ENCODE results near the gene HSPA6.
"Not testable (repeated sequence)": the region's sequence is repeated elsewhere in the genome, so short reads cannot be mapped to it uniquely, and the experiment has no call there.

The HSPA6 gene

DNA sequence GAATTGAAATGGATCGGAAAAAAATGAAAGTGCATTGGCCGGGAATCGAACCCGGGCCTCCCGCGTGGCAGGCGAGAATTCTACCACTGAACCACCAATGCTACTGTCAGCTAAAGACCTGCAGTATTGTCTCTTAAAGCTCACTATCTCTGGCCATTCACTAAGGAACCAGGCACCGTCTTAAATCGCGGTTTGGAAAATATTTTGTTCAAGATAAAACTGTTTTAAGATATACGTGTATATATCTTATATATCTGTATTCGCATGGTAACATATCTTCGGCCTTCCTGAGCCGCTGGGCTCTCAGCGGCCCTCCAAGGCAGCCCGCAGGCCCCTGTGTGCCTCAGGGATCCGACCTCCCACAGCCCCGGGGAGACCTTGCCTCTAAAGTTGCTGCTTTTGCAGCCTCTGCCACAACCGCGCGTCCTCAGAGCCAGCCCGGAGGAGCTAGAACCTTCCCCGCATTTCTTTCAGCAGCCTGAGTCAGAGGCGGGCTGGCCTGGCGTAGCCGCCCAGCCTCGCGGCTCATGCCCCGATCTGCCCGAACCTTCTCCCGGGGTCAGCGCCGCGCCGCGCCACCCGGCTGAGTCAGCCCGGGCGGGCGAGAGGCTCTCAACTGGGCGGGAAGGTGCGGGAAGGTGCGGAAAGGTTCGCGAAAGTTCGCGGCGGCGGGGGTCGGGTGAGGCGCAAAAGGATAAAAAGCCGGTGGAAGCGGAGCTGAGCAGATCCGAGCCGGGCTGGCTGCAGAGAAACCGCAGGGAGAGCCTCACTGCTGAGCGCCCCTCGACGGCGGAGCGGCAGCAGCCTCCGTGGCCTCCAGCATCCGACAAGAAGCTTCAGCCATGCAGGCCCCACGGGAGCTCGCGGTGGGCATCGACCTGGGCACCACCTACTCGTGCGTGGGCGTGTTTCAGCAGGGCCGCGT is at the start of gene HSPA6:
Gene HSPA6, plus strand, starts transcription at position 724 of the 925 bp plus-strand sequence. Its CDS starts 119 bp downstream, at position 843.
- peak; percentile 26 to 44 for DNase-seq

GRCh38 chr1:161477711-161478110 is 46.6 kb upstream of the HSPA6 start:
- not testable (repeated sequence) for DNase-seq

DNA sequence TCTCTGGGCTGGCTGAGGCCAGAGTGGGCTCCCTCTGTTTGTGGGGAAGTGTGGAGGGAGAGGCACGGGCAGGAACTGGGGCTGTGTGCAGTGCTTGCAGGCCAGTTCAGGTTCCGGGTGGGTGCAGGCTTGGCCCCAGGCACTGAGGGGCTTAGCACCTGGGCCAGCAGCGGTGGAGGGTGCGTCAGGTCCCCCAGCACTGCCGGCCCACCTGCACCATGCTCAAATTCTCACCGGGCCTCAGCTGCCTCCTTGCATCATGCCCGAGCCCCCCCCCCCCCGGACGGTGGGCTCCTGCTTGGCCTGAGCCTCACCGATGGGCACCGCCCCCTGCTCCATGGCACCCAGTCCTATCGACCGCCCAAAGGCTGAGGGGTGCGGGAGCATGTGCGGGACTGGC is 45.4 kb upstream of the HSPA6 start:
- no peak for DNase-seq

DNA sequence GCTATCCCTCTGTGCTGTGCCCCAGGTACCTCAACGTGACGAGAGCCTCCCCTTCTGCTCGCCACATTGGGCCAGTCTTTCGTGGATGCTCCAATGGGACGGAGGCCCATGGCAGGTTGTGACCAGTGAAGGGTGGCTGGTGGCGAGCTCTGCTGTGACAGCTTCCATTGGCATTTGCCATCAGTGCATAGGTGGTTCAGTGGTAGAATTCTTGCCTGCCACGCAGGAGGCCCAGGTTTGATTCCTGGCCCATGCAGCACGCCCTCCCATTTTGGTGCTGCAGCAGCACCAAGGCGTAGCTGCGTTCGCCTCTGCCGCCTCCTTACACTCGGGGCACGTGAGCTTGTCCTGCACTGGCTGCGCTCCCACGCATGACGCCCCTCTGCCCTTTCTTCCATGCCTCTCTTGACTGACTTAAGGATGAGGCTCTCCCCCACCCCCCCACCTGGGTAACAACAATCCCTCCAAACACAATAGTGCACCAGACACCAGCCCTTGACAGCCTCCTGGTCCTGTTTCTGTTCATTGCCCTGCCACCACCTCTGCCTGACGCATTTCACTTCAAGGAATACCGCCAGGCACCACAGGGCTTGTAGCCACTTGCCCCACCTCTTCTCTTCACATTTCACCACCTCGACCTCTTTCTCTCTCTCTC is 43.8 kb upstream of the HSPA6 start:
- DNase-seq, result no peak

DNA sequence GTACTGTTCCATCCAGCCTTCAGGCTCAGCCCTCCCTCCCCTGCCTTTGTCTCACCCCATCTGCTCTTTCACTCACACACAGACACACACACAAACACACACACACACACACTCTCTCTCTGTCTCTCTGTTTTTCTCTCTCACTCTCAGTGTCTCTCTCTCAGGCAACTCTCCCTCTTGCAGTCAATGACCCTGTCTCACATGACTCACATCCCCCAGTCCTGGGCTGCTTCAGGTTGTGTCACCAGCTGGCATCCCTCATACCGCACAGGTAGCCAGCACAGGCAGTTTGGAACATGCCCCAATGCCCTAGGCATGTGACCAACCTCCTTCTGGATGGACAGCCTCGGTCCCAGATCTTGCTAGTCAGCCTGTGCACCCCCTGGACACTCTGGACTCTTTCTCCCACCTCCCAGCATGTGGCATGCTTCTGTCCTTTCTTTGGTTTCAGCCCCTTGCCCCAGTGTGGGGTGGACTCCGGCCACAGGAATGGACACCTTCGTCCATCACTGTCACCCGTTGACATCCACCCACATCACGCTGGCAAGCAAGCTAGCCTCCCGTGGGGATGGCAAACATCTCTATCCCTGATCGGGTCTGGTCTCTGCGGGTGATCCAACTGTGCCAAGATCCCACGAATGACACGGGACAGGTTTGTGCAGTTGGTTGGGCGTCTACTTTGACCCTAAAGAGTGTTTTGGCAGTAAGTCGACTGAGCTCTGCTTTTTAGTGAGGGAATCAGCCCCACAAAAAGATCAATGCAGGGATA is 42.5 kb upstream of the HSPA6 start:
- no peak for DNase-seq

GRCh38 chr1:161482610-161483009 is 41.7 kb upstream of the HSPA6 start:
- no peak for DNase-seq

- no peak for DNase-seq
These were observed 41.0 kb upstream of the HSPA6 start for GRCh38 chr1:161483361-161483760.

- peak in 1 of 2 experiments; percentile 4 for DNase-seq
These were observed 39.7 kb upstream of the HSPA6 start for GRCh38 chr1:161484613-161485012.

DNA sequence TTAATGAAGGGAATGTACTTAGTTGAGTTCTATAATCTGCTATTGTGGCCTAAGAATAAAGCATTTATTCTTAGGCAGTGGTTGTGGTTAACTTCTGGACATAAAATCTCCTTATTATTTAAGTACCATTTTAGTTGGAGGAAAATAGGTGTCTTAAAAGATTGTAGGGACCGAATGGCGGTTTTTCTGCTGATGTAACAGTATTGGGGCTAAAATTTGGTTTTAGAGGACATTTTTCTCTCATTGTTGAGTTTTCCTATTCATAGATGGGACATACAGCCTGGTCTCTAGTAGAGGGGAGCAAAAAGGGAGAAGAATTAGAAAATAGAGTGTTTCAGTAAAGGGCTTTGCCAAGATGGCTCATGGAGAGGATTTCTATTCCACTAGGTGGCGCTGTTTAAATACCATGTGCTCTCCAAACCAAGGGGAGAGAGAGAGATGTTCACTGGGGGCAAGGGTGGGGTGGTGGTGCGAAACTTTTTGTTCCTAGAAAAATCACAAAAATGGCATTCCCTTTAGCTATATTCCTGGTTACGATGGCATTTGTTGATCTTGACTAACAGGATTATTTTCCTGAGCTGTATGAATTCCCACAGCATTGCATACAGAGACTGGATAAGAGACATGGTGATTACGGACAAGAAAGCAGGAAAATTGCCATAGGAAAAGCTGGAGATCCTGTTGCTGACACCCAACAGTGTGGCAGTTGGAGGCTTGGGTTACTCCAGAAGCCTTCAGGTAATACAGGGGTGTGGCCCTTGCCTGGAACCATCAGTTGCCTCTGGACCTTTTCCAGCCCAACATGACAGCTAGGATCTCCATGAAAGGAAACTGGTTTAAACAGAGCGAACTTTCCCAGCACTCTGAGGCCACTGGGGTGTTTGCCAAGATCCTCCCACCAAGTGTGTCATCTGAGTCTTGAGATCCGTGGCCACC is 37.3 kb upstream of the HSPA6 start:
- peak; percentile 3 to 54 for DNase-seq

- no peak for DNase-seq
These were observed 32.9 kb upstream of the HSPA6 start for GRCh38 chr1:161491472-161491871.

GRCh38 chr1:161492827-161493226 is 31.5 kb upstream of the HSPA6 start:
- no peak for DNase-seq

DNA sequence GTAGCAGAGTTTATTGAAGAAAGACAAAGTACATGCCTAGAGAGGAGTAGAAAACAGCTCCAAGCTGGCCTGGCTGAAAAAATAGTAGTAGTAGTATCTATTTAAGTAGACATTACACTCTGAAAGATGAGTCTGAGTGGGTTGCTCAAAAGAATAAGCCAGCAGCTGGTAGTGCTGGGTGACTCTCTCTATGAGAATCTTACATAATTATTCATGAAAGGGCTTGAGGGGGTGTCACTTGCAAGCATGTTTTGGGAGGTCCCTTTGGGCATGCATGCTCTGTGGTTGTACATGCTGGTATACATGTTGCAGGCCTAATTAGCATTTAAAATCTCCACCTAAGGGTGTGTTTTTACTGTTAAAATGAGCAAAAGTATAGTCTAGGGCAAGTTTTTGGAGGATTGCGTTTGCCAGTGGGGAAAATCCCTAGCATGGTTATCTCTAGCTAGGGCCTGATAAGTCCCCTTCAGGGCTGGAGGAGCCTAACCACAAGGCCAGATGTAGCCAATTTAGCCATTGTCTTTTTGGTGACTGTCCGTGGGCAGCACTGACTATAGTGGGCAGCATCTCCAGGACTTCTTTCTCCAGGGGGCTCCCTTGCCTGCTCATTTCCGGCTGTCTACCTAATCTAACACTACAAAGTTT is 30.1 kb upstream of the HSPA6 start:
- no peak for DNase-seq

DNA sequence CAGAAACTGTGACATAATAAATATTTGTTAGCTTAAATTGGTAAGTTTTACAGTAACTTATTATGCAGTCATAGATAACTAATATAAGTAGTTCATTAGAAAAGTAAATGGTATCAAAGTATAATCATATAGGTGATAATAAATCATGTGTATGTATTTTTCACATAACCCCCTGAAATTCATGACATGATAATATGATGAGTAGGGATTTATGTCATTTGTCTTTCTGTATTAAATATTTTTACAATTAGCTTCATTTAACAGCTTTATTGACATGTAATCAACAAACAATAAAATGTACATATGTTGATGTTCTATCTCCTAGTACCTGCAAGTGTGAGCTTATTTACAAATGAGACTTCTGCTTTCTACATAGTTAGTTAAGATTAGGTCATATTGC is 28.9 kb upstream of the HSPA6 start:
- DNase-seq, result no peak

DNA sequence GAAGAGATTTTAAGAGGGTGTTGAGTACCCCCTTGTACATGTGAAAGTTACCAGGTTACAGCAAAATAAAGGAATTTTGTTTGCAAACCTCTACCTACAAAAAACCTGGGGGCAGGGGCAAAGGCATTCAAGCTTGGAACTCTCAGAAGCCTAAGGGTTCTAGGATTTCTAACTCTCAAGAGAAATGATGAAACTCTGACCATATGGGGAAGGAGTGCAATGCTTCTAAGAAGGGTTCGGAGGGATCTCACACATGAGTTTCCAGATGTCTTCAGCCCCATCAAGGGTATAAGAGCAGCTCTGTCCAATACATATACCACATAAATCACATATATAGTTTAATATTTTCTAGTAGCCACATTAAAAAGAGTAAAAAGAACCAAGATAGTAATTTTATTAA is 26.4 kb upstream of the HSPA6 start:
- peak in 1 of 2 experiments; percentile 2 for DNase-seq

- no peak for DNase-seq
These were observed 25.7 kb upstream of the HSPA6 start for GRCh38 chr1:161498646-161499045.

DNA sequence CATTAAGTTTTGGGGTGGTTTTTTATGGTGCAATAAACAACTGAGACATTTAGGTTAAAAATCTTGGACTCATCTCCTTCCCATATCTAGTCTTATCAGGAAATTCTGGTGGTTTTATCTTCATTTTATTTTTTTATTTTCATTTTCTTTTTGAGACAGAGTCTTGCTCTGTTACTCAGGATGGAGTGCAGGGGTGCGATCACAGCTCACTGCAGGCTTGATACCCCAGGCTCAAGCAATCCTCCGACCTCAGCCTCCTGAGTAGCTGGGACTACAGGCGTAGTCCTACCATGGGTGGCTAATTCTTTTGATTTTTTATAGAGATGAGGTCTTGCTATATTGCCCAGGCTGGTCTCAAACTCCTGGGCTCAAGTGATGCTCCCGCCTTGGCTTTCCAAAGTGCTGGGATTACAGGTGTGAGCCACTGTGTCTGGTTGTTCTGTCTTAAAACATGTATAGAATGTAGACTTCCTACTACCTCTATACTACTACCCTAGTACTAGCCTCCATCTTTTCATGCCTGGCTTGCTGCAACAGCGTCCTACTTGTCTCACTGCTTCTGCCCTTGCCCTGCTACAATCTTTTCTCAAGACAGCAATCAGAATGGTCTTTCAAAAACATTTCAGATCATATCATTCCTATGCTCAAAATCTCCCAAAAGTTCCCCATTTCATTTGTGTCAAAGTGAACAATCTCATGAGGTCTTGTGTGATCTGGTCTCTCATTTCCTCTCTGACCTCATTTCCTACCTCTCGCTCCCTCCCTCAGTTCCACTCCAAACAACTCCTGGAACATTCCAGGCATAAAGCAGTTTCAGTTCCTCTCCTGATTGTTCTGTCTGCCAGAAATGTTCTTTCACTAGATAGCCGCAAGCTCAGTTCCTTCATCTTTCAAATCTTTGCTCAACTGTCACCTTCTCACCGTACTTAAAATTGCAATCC is 25.0 kb upstream of the HSPA6 start:
- DNase-seq, result no peak

- no peak for DNase-seq
These were observed 23.1 kb upstream of the HSPA6 start for GRCh38 chr1:161501234-161501633.

DNA sequence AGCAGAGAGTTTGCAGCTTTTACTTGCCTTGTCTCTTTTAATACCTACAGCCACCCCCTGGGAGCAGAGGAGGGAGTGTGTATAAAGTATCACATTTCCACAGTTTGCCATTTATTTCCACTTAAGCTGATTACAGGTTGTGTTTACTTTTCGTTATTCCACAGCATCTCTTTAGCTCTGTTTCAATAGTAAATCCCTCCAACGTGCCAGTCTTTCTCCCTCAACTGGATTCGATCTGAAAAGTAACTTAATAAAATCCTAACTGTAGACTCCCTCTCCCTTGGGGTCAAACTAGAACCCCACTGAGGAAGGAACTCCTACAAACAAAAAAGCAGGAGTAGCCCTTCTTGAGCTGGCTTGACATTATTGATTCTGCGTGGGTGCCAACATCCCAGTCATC is 22.2 kb upstream of the HSPA6 start:
- DNase-seq, result peak in 1 of 2 experiments; percentile 16

DNA sequence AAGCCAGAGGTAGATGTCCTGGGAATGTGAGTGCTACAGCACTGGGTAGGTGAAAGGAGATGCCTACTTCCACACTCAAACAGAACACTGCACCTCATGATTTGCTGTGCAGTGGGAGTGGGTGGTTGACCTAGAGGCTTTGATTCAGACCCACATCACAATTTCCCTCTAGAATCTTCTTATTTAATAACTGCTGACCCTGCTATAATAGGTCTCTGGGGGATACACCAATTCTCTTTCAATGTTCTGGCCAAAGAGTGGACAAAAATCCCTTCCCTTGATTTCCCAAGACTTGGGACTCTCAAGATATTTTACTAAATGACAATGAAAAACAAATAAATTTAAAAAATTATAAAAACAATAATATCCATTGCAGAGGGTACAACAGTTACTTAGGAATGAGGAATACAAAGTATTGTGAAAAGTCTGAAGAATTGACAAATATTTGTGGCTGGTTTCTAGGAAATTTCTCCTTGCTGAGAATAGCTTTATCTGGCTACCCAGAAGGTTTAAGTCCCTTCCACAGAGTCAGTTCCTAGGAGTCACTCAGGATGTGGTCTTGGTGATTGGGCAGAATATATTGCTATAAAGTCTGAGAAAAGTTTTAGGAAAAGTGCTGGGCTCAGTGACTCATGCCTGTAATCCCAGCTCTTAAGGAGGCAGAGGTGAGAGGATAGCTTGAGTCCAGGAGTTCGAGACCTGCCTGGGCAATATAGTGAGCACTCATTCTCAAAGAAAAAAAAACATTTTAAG is 21.5 kb upstream of the HSPA6 start:
- no peak for DNase-seq

- no peak for DNase-seq
These were observed 21.0 kb upstream of the HSPA6 start for GRCh38 chr1:161503394-161503748.
